GM12878 (cell line): ENCODE data around the gene EP300.

Experiments used
- CREB1 ChIP-seq: IDR thresholded peaks from 2 replicates; pipeline ENCODE4 v1.6.1; 2012; ENCODE audit warnings: low read depth, mild to moderate bottlenecking, inconsistent platforms
- EP300 ChIP-seq, 2 experiments: fragments of 150-350 bp in 1 of 2; IDR thresholded peaks; 2 replicates each; pipeline ENCODE4 v1.6.1; 2011 to 2012; ENCODE audit warnings: low read depth in 2 of 2, low read length in 2 of 2, borderline replicate concordance in 1 of 2, improper control_type of control experiment in 1 of 2, inconsistent platforms in 1 of 2; ENCODE audit not compliant: control insufficient read depth in 1 of 2
- EZH2 ChIP-seq: IDR thresholded peaks from 2 replicates; pipeline ENCODE4 v1.6.1; 2012; ENCODE audit warnings: low read depth, mild to moderate bottlenecking, control low read depth, inconsistent platforms, low read length, borderline replicate concordance; ENCODE audit not compliant: control insufficient read depth
- JUNB ChIP-seq: IDR thresholded peaks from 2 replicates; pipeline ENCODE4 v1.6.1; 2016; ENCODE audit warnings: antibody characterized with exemption, mild to moderate bottlenecking
- PAX5 ChIP-seq: IDR thresholded peaks from 2 replicates; pipeline ENCODE4 v1.6.1; 2011; ENCODE audit warnings: low read depth, low read length, borderline replicate concordance
- PML ChIP-seq: IDR thresholded peaks from 2 replicates; pipeline ENCODE4 v1.6.1; 2012; ENCODE audit warnings: low read length, inconsistent platforms
- POLR2A ChIP-seq: IDR thresholded peaks from 2 replicates; pipeline ENCODE4 v1.6.1; 2011; ENCODE audit warnings: low read depth, mild to moderate bottlenecking, low read length
- SIN3A ChIP-seq: IDR thresholded peaks from 2 replicates; pipeline ENCODE4 v1.6.1; 2012; ENCODE audit warnings: low read depth, low read length, improper control_type of control experiment
- SMAD1 ChIP-seq: fragments of 450-650 bp; IDR thresholded peaks from 2 replicates; pipeline ENCODE4 v1.6.1; 2018; ENCODE audit warnings: mild to moderate bottlenecking, low read depth; ENCODE audit not compliant: partially characterized antibody
- TF ChIP-seq, protein P1 (sequence below), 3 experiments: IDR thresholded peaks in 2 of 3; conservative IDR thresholded peaks in 1 of 3; 2 replicates each; pipeline ENCODE4 v1.5.1; 2011; ENCODE audit warnings: low read depth in 3 of 3, low read length in 3 of 3, mild to moderate bottlenecking in 3 of 3, control low read depth in 2 of 3, moderate library complexity in 2 of 3, inconsistent platforms in 1 of 3, mixed read lengths in 1 of 3; ENCODE audit not compliant: control insufficient read depth in 2 of 3, insufficient read depth in 1 of 3; ENCODE audit errors: extremely low read depth in 1 of 3

DNA sequence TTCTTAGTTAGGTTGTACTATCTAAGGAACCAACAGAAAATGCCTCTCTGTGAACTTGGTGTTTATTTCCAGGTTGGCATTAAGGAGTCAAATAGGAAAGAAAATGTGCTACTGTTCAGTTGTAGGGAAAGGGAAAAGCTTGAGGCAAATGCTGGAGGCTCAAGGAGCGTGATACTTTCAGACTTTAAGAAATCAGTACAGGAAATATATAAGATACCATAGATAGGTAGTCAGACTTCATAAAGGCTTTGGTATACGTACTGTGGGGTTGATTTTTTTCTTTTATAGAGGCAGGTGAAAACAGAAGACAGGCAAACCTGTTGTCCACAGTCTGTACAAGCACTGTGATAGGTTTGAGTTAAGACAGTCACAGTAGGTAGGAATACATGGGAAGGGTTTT is 30.8 kb downstream of the EP300 start:
- TF ChIP-seq EZH2 (no peak), SMAD1 (no peak), JUNB (no peak), PML (no peak), EP300 (IDR thresholded peaks at IDR 0.05; ENCODE audit: borderline replicate concordance in 1 of 2, control insufficient read depth in 1 of 2, low read depth in 2 of 2, low read length in 2 of 2) (no peak), SIN3A (no peak), POLR2A (no peak), CREB1 (no peak), PAX5 (no peak)
- TF ChIP-seq, protein P1, sequence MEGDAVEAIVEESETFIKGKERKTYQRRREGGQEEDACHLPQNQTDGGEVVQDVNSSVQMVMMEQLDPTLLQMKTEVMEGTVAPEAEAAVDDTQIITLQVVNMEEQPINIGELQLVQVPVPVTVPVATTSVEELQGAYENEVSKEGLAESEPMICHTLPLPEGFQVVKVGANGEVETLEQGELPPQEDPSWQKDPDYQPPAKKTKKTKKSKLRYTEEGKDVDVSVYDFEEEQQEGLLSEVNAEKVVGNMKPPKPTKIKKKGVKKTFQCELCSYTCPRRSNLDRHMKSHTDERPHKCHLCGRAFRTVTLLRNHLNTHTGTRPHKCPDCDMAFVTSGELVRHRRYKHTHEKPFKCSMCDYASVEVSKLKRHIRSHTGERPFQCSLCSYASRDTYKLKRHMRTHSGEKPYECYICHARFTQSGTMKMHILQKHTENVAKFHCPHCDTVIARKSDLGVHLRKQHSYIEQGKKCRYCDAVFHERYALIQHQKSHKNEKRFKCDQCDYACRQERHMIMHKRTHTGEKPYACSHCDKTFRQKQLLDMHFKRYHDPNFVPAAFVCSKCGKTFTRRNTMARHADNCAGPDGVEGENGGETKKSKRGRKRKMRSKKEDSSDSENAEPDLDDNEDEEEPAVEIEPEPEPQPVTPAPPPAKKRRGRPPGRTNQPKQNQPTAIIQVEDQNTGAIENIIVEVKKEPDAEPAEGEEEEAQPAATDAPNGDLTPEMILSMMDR (IDR thresholded peaks at IDR 0.05 in 2 of 3, conservative IDR thresholded peaks at IDR 0.05 in 1 of 3; ENCODE audit: control insufficient read depth in 2 of 3, extremely low read depth in 1 of 3, insufficient read depth in 1 of 3, low read depth in 3 of 3, low read length in 3 of 3) = no peak
